Erythroblast (primary cell): ENCODE results near the gene ATP2B1.

Experiments used
- DNase-seq, 2 experiments: peaks; one replicate each; lab custom pipeline; 2025; lab: John Stamatoyannopoulos, UW
- GATA1 ChIP-seq: IDR thresholded peaks from 2 replicates; pipeline ENCODE4 v1.6.1; 2011; ENCODE audit warnings: low read depth, mild to moderate bottlenecking, control low read depth, low read length, moderate library complexity
- POLR2A ChIP-seq: IDR thresholded peaks from 2 replicates; pipeline ENCODE4 v1.6.1; 2011; ENCODE audit warnings: mild to moderate bottlenecking, low read length

Gene ATP2B1

GRCh38 chr12:89597210-89597609 is 111.4 kb downstream of the ATP2B1 start:
- no peak for DNase-seq
- no peak for TF ChIP-seq POLR2A
- TF ChIP-seq GATA1, result no peak

GRCh38 chr12:89593873-89594272 is 114.8 kb downstream of the ATP2B1 start:
- TF ChIP-seq GATA1, result no peak
- no peak for TF ChIP-seq POLR2A
- DNase-seq, result peak; percentile 29 to 41

GRCh38 chr12:89593233-89593632 is 115.4 kb downstream of the ATP2B1 start:
- TF ChIP-seq GATA1 (no peak), POLR2A (no peak)
- peak; percentile 60 to 86 for DNase-seq

GRCh38 chr12:89589753-89590152 is 118.9 kb downstream of the ATP2B1 start:
- no peak for DNase-seq
- TF ChIP-seq GATA1, result no peak
- TF ChIP-seq POLR2A, result no peak

GRCh38 chr12:89578499-89578898 is 130.1 kb downstream of the ATP2B1 start:
- TF ChIP-seq POLR2A (no peak), GATA1 (no peak)
- peak; percentile 3 to 14 for DNase-seq

GRCh38 chr12:89576572-89577220 is 131.9 kb downstream of the ATP2B1 start:
- peak in 1 of 2 experiments; percentile 11 for DNase-seq
- TF ChIP-seq GATA1 (no peak), POLR2A (no peak)

DNA sequence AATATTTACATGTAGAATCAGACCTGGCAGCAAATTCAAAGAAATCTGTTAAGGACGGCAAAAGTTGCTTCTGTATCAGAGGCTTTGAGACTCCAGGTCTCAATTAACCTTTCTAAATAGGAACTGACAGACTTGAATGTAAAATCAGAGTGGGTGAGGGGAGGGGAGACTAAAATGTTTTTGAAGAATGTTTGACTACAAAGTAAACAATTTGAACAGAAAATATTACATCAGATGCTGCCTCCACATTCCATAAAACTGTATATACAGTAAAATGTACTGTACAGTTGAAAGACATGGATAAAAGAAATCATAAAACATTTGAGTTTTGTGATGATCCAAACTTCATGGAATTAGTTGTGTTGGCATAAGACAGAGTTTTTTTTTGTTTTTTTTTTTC is 133.3 kb downstream of the ATP2B1 start:
- peak in 1 of 2 experiments; percentile 47 for DNase-seq
- no peak for TF ChIP-seq GATA1
- TF ChIP-seq POLR2A, result no peak

DNA sequence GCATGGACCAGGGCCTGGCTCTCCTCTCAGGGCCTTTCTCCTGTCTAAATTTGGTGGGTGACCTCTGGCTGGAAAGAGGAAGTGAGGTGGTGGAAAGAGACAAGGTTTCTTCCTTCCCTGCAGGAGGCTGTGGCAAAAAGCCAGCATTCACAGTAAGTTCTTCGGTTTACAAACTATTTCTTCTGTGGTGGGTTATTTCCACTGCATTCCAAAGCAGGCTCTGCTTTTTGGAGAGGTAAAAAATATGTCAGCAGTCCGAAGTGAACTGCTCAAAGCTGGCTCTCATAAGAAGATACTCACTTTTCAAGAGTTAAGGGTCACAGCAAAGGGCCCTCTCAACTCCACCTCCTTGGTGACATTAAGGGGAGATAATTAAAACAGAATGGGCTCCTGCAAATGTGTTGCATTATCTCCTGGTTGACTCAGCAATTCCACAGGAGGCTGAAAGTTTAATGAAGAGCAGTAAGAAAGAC is 133.9 kb downstream of the ATP2B1 start:
- DNase-seq, result peak; percentile 78 to 83
- TF ChIP-seq POLR2A (no peak), GATA1 (no peak)

DNA sequence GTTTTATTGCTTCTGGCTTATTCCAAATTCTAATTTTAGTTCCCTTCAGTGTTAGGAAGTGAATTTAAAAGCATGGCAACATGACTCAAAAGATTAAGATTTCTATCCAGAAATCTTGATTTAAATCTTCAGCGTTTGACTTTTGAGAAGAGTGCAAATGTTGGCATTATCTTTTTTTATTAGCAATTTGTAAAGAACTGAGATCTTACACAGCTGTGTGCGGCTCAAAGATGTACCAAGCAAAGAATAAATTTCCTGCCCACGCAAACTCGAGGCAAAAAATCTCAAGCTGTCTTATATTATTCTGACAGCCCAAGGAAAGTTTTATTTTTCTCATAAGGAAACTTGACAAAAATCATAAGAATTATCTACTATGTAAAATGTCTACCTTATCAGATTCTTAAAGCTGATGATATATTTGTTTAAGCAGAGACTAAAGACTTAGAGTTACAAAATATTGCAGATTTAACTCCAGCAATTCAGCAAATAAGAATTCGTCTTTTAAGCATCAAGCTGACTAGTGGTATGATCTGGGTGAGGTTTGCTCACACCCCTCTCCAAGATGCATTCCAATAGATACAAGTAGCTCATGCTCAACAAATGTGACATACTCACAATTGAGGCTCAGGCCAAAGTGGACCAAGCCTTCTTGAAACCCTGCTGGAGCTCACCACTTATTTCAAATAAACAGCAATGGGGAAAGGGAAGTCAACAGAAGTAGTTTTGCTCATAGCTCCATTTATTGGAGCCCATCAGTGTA is 135.4 kb downstream of the ATP2B1 start:
- TF ChIP-seq GATA1, result no peak
- no peak for TF ChIP-seq POLR2A
- no peak for DNase-seq

DNA sequence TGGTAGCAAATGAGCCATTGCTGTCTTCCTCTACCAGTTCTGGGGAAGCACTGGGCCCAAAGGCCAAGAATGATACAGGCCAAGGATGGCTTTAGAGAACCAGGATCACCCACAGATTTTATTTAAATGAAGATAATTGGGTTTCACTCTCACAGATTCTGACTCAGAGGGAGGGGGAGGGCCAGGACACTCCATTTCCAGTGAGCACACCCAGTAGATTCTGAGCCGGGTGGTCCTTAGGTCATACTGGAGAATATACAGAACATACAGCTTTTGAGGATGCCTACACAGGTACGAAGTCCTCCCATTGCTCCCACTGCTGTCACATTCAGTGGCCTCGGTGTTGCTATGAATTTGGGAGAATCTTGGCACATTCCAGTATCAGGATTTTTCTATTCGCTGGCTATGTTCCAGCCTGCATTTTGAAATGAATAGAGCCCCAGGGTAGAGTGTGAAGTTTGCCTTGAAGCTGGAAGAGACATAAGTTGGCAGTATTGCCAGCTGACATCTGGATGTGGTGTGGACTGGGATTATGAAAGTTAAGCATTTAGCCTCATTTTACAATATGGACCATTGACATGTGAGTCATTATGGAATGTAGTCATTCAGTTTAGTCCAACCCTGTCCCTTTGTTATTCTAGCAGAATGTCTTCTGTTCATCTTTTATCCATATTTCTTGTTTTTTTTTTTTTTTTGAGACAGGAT is 137.0 kb downstream of the ATP2B1 start:
- no peak for DNase-seq
- TF ChIP-seq GATA1 (no peak), POLR2A (no peak)

DNA sequence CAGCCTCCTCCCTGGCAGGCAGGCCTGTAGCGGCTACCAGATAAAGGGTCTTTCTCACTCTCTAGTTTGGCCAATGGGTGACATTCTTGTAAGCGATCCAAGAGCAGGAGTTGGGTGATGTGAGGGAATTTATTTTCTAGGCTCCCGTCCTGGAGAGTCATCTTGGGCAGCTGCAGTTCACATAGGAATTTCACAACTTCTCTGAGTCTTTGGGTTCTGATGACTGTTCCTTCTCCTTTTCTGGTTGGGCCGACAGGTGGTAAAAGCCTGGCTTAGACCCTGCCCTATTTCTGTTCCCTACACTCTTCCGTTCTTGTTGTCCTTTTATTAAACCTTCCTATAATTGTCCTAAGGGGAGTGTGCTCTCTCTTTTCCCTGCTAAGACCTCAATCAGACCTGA is 140.2 kb downstream of the ATP2B1 start:
- DNase-seq, result no peak

DNA sequence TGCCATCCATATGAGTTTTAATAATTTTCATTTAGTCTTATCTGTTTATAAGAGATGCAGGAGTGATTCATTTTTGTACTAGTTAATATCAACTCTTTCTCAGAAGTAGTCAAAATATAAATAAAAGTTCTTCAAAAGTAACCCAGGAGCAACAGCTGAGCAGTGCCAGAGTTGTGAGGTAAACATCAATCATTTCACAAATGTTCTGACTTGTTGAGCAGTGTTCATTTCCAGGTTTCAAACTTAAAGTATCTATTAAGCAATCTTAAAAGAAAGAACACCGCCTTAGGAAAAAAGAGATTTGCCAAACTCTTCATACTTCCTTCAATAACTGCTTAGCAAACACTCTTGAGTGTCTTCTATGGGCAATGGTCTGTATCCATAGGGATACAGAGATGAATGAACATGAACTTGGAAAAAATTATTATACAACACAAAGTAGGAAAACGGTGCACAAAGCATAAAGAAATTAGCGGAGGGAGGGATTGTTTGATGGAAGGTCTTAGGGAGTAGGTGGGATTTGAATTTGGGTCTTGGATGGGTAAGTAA is 140.9 kb downstream of the ATP2B1 start:
- DNase-seq, result no peak
- no peak for TF ChIP-seq POLR2A
- no peak for TF ChIP-seq GATA1

More for the DNA sequence above, 140.2 kb downstream of the ATP2B1 start:
- TF ChIP-seq POLR2A, result no peak
- no peak for TF ChIP-seq GATA1

DNA sequence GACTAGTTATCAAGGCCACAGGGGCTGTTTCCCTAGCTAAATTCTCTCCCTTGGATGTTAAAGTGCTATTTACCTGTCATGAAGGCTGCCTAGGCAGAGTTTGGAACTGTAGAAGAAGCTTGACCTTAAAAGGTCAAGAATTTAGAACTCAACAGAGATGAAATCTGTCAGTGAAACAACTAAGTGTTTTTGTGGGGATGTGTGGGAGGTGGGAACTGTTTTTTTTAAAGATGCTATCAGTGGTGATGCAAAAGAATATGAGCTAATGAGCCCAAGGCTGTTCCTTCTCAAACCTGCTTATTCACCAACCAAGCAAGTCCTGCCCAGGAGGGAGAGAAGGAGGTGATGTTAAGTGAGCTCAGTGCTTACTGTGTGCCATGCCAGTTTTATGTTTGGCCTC is 142.0 kb downstream of the ATP2B1 start:
- TF ChIP-seq POLR2A, result no peak
- TF ChIP-seq GATA1, result no peak
- peak in 1 of 2 experiments; percentile 47 for DNase-seq
